ENCODE data around the gene ZBED6.
"Not testable (repeated sequence)": the region's sequence is repeated elsewhere in the genome, so short reads cannot be mapped to it uniquely, and the experiment has no call there.

The ZBED6 gene

GRCh38 chr1:203805689-203806088 is 10.3 kb downstream of the ZBED6 start:
- H3K27ac ChIP-seq (ENCODE audit: low read depth, low read length, severe bottlenecking): no peak overlapping the region
- H3K9me3 ChIP-seq (ENCODE audit: control insufficient read depth, low read length): no peaks in the 10 kb centered on the region
- WGBS, 2 experiments (ENCODE audit: insufficient coverage in 2 of 2): 95 to 100% methylated on average over 6 of the region's 7 CpGs
- peaks cover 78% of the 10 kb centered on the region for H3K36me3 ChIP-seq (ENCODE audit: control insufficient read depth, insufficient read depth, low read length)
- H3K4me1 ChIP-seq (ENCODE audit: control insufficient read depth, insufficient read depth, low read length, poor library complexity, severe bottlenecking): no peaks in the 10 kb centered on the region
- no peak overlapping the region for H3K4me3 ChIP-seq (ENCODE audit: extremely low read depth, insufficient read depth, low read length, poor library complexity, severe bottlenecking)

GRCh38 chr1:203807196-203807595 is 11.8 kb downstream of the ZBED6 start:
- Histone ChIP-seq H3K9me3 (ENCODE audit: control insufficient read depth, low read length) (no peaks in the 10 kb centered on the region), H3K27ac (ENCODE audit: low read depth, low read length, severe bottlenecking) (no peak overlapping the region), H3K4me1 (ENCODE audit: control insufficient read depth, insufficient read depth, low read length, poor library complexity, severe bottlenecking) (no peaks in the 10 kb centered on the region), H3K4me3 (ENCODE audit: extremely low read depth, insufficient read depth, low read length, poor library complexity, severe bottlenecking) (no peak overlapping the region), H3K36me3 (ENCODE audit: control insufficient read depth, insufficient read depth, low read length) (peaks cover 82% of the 10 kb centered on the region)
- WGBS, 2 experiments (ENCODE audit: insufficient coverage in 2 of 2): 96 to 100% methylated on average over 2 of the region's 2 CpGs

DNA sequence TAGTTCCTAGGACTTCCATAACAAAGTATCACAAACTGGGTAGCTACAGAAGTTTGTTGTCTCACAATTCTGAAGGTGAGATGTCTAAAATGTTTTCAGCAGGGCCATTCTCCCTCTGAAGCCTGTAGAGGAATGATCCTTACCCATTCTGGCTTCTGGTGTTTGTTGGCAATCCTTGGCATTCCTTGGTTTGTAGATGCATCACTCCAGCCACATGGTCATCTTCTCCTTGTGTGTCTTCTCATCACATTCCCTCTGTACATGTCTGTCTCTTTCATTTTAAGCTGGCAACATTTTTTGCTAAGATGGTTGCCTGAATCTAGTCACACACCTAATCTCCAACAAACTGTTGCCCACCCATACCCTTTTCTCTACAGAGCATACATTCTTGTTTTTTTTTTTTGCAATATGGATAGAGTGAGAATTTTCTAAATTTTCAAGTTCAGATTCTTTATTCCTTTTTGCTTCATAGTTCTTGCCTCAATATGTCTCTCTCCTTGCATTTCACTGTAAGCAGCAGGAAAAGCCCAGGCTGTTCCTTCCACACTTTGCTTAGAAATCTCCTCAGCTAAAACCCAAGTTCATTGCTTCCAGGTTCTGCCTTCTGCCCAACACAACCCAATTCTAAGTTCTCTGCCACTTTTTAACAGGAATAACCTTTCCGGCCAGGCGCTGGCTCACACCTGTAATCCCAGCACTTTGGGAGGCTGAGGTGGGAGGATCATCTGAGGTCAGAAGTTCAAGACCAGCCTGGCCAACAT is 18.3 kb downstream of the ZBED6 start:
- no peaks in the 10 kb centered on the region for H3K9me3 ChIP-seq (ENCODE audit: control insufficient read depth, low read length)
- H3K4me1 ChIP-seq (ENCODE audit: control insufficient read depth, insufficient read depth, low read length, poor library complexity, severe bottlenecking): no peaks in the 10 kb centered on the region
- H3K4me3 ChIP-seq (ENCODE audit: extremely low read depth, insufficient read depth, low read length, poor library complexity, severe bottlenecking): no peak overlapping the region
- WGBS, 2 experiments (ENCODE audit: insufficient coverage in 2 of 2): no CpG with 5 or more reads among the region's 2 CpGs
- no peak overlapping the region for H3K27ac ChIP-seq (ENCODE audit: low read depth, low read length, severe bottlenecking)
- H3K36me3 ChIP-seq (ENCODE audit: control insufficient read depth, insufficient read depth, low read length): peaks cover 75% of the 10 kb centered on the region

- Histone ChIP-seq H3K27ac (ENCODE audit: low read depth, low read length, severe bottlenecking) (no peak overlapping the region), H3K9me3 (ENCODE audit: control insufficient read depth, low read length) (no peaks in the 10 kb centered on the region), H3K36me3 (ENCODE audit: control insufficient read depth, insufficient read depth, low read length) (peaks cover 85% of the 10 kb centered on the region), H3K4me3 (ENCODE audit: extremely low read depth, insufficient read depth, low read length, poor library complexity, severe bottlenecking) (no peak overlapping the region), H3K4me1 (ENCODE audit: control insufficient read depth, insufficient read depth, low read length, poor library complexity, severe bottlenecking) (no peaks in the 10 kb centered on the region)
- WGBS, 2 experiments (ENCODE audit: insufficient coverage in 2 of 2): 91 to 98% methylated on average over 5 of the region's 6 CpGs
Observed at GRCh38 chr1:203818399-203818798, 23.0 kb downstream of the ZBED6 start.

GRCh38 chr1:203823306-203823705 is 27.9 kb downstream of the ZBED6 start:
- H3K4me3 ChIP-seq (ENCODE audit: extremely low read depth, insufficient read depth, low read length, poor library complexity, severe bottlenecking): no peak overlapping the region
- 88 to 100% methylated on average over 1 of the region's 1 CpG for WGBS, 2 experiments (ENCODE audit: insufficient coverage in 2 of 2)
- H3K36me3 ChIP-seq (ENCODE audit: control insufficient read depth, insufficient read depth, low read length): peaks cover 86% of the 10 kb centered on the region
- H3K9me3 ChIP-seq (ENCODE audit: control insufficient read depth, low read length): no peaks in the 10 kb centered on the region
- no peaks in the 10 kb centered on the region for H3K4me1 ChIP-seq (ENCODE audit: control insufficient read depth, insufficient read depth, low read length, poor library complexity, severe bottlenecking)
- H3K27ac ChIP-seq (ENCODE audit: low read depth, low read length, severe bottlenecking): no peak overlapping the region

DNA sequence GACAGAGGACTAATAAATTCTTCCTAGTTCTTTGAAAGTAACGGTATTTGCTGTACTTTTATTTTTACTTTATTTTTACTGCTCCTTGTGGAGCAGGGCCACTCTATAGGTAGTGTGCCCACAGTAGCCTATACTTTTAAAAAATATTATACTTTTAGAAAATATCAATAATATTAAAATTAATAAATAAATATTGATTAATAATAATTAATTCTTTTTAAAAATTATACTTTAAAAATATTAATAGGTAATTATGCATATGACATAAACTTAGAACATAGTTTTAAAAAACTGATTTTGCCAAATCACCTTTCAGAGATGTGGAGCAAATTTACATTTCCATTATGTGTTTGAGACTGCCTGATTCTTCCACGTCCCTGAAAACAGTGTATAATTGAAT is 30.8 kb downstream of the ZBED6 start:
- Histone ChIP-seq H3K4me3 (ENCODE audit: extremely low read depth, insufficient read depth, low read length, poor library complexity, severe bottlenecking) (no peak overlapping the region), H3K36me3 (ENCODE audit: control insufficient read depth, insufficient read depth, low read length) (peaks cover 86% of the 10 kb centered on the region), H3K4me1 (ENCODE audit: control insufficient read depth, insufficient read depth, low read length, poor library complexity, severe bottlenecking) (no peaks in the 10 kb centered on the region), H3K9me3 (ENCODE audit: control insufficient read depth, low read length) (no peaks in the 10 kb centered on the region), H3K27ac (ENCODE audit: low read depth, low read length, severe bottlenecking) (no peak overlapping the region)
- WGBS, 2 experiments (ENCODE audit: insufficient coverage in 2 of 2): 100% methylated on average over 1 of the region's 2 CpGs; no CpG with 5 or more reads in 1 of the 2 experiments

GRCh38 chr1:203828002-203828401 is 32.6 kb downstream of the ZBED6 start:
- H3K4me1 ChIP-seq (ENCODE audit: control insufficient read depth, insufficient read depth, low read length, poor library complexity, severe bottlenecking): no peaks in the 10 kb centered on the region
- no peaks in the 10 kb centered on the region for H3K9me3 ChIP-seq (ENCODE audit: control insufficient read depth, low read length)
- H3K4me3 ChIP-seq (ENCODE audit: extremely low read depth, insufficient read depth, low read length, poor library complexity, severe bottlenecking): no peak overlapping the region
- WGBS, 2 experiments (ENCODE audit: insufficient coverage in 2 of 2): 100% methylated on average over 1 to 2 of the region's 5 CpGs
- no peak overlapping the region for H3K27ac ChIP-seq (ENCODE audit: low read depth, low read length, severe bottlenecking)
- peaks cover 86% of the 10 kb centered on the region for H3K36me3 ChIP-seq (ENCODE audit: control insufficient read depth, insufficient read depth, low read length)

DNA sequence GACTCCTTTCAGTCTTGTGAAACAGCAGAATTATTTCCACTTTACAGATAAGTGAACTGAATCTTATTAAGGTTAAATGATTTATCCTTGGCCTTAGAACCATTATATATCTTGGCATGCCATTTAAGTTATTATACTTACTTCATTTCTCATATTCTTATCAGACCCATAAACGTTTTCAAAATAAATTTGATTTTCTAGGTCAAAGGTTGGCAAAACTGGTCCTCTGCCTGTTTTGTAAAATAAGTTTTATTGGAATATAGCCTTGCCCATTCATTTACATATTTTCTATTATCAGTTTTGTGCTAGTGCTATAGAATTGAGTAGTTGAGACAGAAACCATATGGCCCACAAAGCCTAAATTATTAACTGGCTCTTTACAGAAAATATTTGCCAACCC is 33.1 kb downstream of the ZBED6 start:
- Histone ChIP-seq H3K4me1 (ENCODE audit: control insufficient read depth, insufficient read depth, low read length, poor library complexity, severe bottlenecking) (no peaks in the 10 kb centered on the region), H3K9me3 (ENCODE audit: control insufficient read depth, low read length) (no peaks in the 10 kb centered on the region), H3K36me3 (ENCODE audit: control insufficient read depth, insufficient read depth, low read length) (peaks cover 85% of the 10 kb centered on the region), H3K4me3 (ENCODE audit: extremely low read depth, insufficient read depth, low read length, poor library complexity, severe bottlenecking) (no peak overlapping the region), H3K27ac (ENCODE audit: low read depth, low read length, severe bottlenecking) (no peak overlapping the region)
- no CpG with 5 or more reads among the region's 1 CpG for WGBS, 2 experiments (ENCODE audit: insufficient coverage in 2 of 2)

DNA sequence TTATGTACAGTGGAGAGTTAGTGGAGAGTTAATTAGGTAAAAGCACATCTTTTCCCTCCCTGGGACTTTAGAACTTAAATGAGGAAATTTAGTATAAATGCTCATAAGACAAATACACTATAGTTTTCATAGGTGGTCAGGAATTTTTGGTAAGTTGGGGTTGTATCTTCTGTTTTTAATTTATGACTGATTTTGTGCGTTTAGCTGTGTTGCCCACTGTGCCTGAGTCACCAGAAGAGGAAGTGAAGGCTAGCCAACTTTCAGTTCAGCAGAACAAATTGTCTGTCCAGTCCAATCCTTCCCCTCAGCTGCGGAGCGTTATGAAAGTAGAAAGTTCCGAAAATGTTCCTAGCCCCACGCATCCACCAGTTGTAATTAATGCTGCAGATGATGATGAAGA is 33.8 kb downstream of the ZBED6 start:
- H3K36me3 ChIP-seq (ENCODE audit: control insufficient read depth, insufficient read depth, low read length): peaks cover 85% of the 10 kb centered on the region
- H3K4me1 ChIP-seq (ENCODE audit: control insufficient read depth, insufficient read depth, low read length, poor library complexity, severe bottlenecking); H3K9me3 ChIP-seq (ENCODE audit: control insufficient read depth, low read length); H3K27ac ChIP-seq (ENCODE audit: low read depth, low read length, severe bottlenecking); H3K4me3 ChIP-seq (ENCODE audit: extremely low read depth, insufficient read depth, low read length, poor library complexity, severe bottlenecking): not testable (repeated sequence)
- WGBS, 2 experiments (ENCODE audit: insufficient coverage in 2 of 2): 93 to 100% methylated on average over 2 of the region's 5 CpGs

- WGBS, 2 experiments (ENCODE audit: insufficient coverage in 2 of 2): 90 to 95% methylated on average over 2 of the region's 3 CpGs
- Histone ChIP-seq H3K4me1 (ENCODE audit: control insufficient read depth, insufficient read depth, low read length, poor library complexity, severe bottlenecking) (no peaks in the 10 kb centered on the region), H3K9me3 (ENCODE audit: control insufficient read depth, low read length) (peaks cover 3% of the 10 kb centered on the region), H3K4me3 (ENCODE audit: extremely low read depth, insufficient read depth, low read length, poor library complexity, severe bottlenecking) (no peak overlapping the region), H3K36me3 (ENCODE audit: control insufficient read depth, insufficient read depth, low read length) (peaks cover 99% of the 10 kb centered on the region), H3K27ac (ENCODE audit: low read depth, low read length, severe bottlenecking) (no peak overlapping the region)
Observed at GRCh38 chr1:203835476-203835875, 40.1 kb downstream of the ZBED6 start.

- WGBS, 2 experiments (ENCODE audit: insufficient coverage in 2 of 2): 93 to 96% methylated on average over 3 to 5 of the region's 5 CpGs
- Histone ChIP-seq H3K9me3 (ENCODE audit: control insufficient read depth, low read length) (peaks cover 3% of the 10 kb centered on the region), H3K4me3 (ENCODE audit: extremely low read depth, insufficient read depth, low read length, poor library complexity, severe bottlenecking) (no peak overlapping the region), H3K27ac (ENCODE audit: low read depth, low read length, severe bottlenecking) (no peak overlapping the region), H3K36me3 (ENCODE audit: control insufficient read depth, insufficient read depth, low read length) (peaks cover 81% of the 10 kb centered on the region), H3K4me1 (ENCODE audit: control insufficient read depth, insufficient read depth, low read length, poor library complexity, severe bottlenecking) (no peaks in the 10 kb centered on the region)
Observed at GRCh38 chr1:203839081-203839480, 43.7 kb downstream of the ZBED6 start.

Measured in mesodermal cell (in vitro differentiated cells).